Endothelial cell of umbilical vein (primary cell): Measurements from ENCODE around the gene KLHL17. TPM values are rescaled to one million over a fixed set of nuclear protein-coding genes. Genes with fewer than 3 reads are reported as not detected.

Experiments
- BruUV-seq: library from RNA; stranded (reverse); fragments of 400-500 nt; replicated peaks from 2 replicates; lab custom pipeline; 2021; lab: Mats Ljungman, UMichigan
- CTCF ChIA-PET: fragments of 300-600, 350-600 bp; sonication (Branson Sonifier 250); formaldehyde crosslinking; loops from one replicate; lab custom pipeline; 2021; ENCODE audit warnings: antibody characterized with exemption, inconsistent platforms; lab: Charles Lee
- POLR2A ChIA-PET: fragments of 300-600, 350-600 bp; sonication (Branson Sonifier 250); formaldehyde crosslinking; loops from one replicate; lab custom pipeline; 2021; ENCODE audit warnings: antibody characterized with exemption, inconsistent platforms; lab: Charles Lee
- DNase-seq: peaks from one replicate; pipeline ENCODE4 v3.0.0-alpha.2; 2011; ENCODE audit warnings: low read depth, low spot score
- FAIRE-seq: peaks from 2 replicates; lab custom pipeline; 2011; peaks lifted over from hg19 to GRCh38; lab: Jason Lieb, UNC
- H2AFZ ChIP-seq: 2 replicates; pipeline ENCODE4 v1.6.0; 2012; ENCODE audit warnings: low read depth, low read length, control low read depth, inconsistent platforms
- H3K27ac ChIP-seq: 2 replicates; pipeline ENCODE4 v1.5.1; 2011; ENCODE audit warnings: low read depth, mild to moderate bottlenecking, control low read depth, low read length, moderate library complexity; ENCODE audit not compliant: insufficient read depth
- H3K27me3 ChIP-seq, 2 experiments: 2 replicates each; pipeline versions ENCODE4 v1.6.0 to v1.6.1; 2011; ENCODE audit warnings: low read length in 2 of 2, mixed read lengths in 1 of 2; ENCODE audit not compliant: control insufficient read depth in 2 of 2, insufficient read depth in 2 of 2
- H3K36me3 ChIP-seq, 2 experiments: 2 replicates in 1 of 2; 3 replicates in 1 of 2; pipeline ENCODE4 v1.5.1; 2011; ENCODE audit warnings: low read length in 2 of 2, mild to moderate bottlenecking in 1 of 2, moderate library complexity in 1 of 2; ENCODE audit not compliant: control insufficient read depth in 2 of 2, insufficient read depth in 2 of 2; ENCODE audit errors: extremely low read depth in 1 of 2
- H3K4me1 ChIP-seq: 3 replicates; pipeline ENCODE4 v1.5.1; 2011; ENCODE audit warnings: mild to moderate bottlenecking, low read length; ENCODE audit not compliant: control insufficient read depth, insufficient read depth; ENCODE audit errors: extremely low read depth
- H3K4me2 ChIP-seq: 2 replicates; pipeline ENCODE4 v1.6.1; 2011; ENCODE audit warnings: low read length, control low read depth, mixed read lengths; ENCODE audit not compliant: insufficient read depth
- H3K4me3 ChIP-seq, 3 experiments: fragments of 200-600 bp in 1 of 3; sonication (generic), shearing (Covaris generic) in 1 of 3; replicated peaks in 1 of 3; 2 replicates each; pipeline ENCODE4 v1.5.1; 2011 to 2016; ENCODE audit warnings: control low read depth in 3 of 3, low read length in 3 of 3, mild to moderate bottlenecking in 2 of 3, inconsistent platforms in 1 of 3, low read depth in 1 of 3, moderate library complexity in 1 of 3; ENCODE audit not compliant: insufficient read depth in 1 of 3
- H3K79me2 ChIP-seq: 2 replicates; pipeline ENCODE4 v1.6.0; 2012; ENCODE audit warnings: low read length, inconsistent platforms; ENCODE audit not compliant: control insufficient read depth, insufficient read depth
- H3K9ac ChIP-seq: replicated peaks from 2 replicates; pipeline ENCODE3; 2011; ENCODE audit warnings: low read length, control low read depth; ENCODE audit not compliant: insufficient read depth; ENCODE audit errors: extremely low read depth
- H3K9me1 ChIP-seq: replicated peaks from 3 replicates; pipeline ENCODE4 v1.6.0; 2011; ENCODE audit warnings: mild to moderate bottlenecking, low read length; ENCODE audit not compliant: control insufficient read depth, insufficient read depth; ENCODE audit errors: extremely low read depth
- H3K9me3 ChIP-seq: replicated peaks from 2 replicates; pipeline ENCODE4 v1.5.1; 2012; ENCODE audit warnings: low read length, inconsistent platforms; ENCODE audit not compliant: control insufficient read depth, insufficient read depth
- H4K20me1 ChIP-seq: replicated peaks from 2 replicates; pipeline ENCODE3; 2011; ENCODE audit warnings: mild to moderate bottlenecking, low read length; ENCODE audit not compliant: control insufficient read depth, insufficient read depth; ENCODE audit errors: extremely low read depth
- CTCF ChIP-seq, 2 donors: IDR thresholded peaks; 1 replicate in 1 of 2; 2 replicates in 1 of 2; pipeline ENCODE4 v1.5.1; 2011; ENCODE audit warnings: low read length in 2 of 2, mild to moderate bottlenecking in 2 of 2, moderate library complexity in 2 of 2, control low read depth in 1 of 2, inconsistent platforms in 1 of 2, low read depth in 1 of 2; ENCODE audit not compliant: insufficient read depth in 1 of 2; ENCODE audit errors: extremely low read depth in 1 of 2
- EZH2 ChIP-seq: IDR thresholded peaks from 2 replicates; pipeline ENCODE4 v1.6.1; 2012; ENCODE audit warnings: borderline replicate concordance, low read depth, mild to moderate bottlenecking, moderate library complexity, low read length, inconsistent platforms; ENCODE audit not compliant: severe bottlenecking
- FOS ChIP-seq: IDR thresholded peaks from 2 replicates; pipeline ENCODE4 v1.6.1; 2011; ENCODE audit warnings: mild to moderate bottlenecking, low read length, moderate library complexity, borderline replicate concordance; ENCODE audit not compliant: insufficient read depth
- GATA2 ChIP-seq: IDR thresholded peaks from 2 replicates; pipeline ENCODE4 v1.7.0; 2011; ENCODE audit warnings: low read depth, mild to moderate bottlenecking, moderate library complexity, mixed read lengths, low read length; ENCODE audit not compliant: insufficient read length, insufficient read depth
- JUN ChIP-seq: IDR thresholded peaks from 2 replicates; pipeline ENCODE4 v1.6.1; 2011; ENCODE audit warnings: borderline replicate concordance, low read depth; ENCODE audit not compliant: insufficient read length, insufficient read depth
- MAX ChIP-seq: IDR thresholded peaks from 2 replicates; pipeline ENCODE4 v1.6.1; 2011; ENCODE audit not compliant: insufficient read depth, insufficient read length
- MYC ChIP-seq: IDR thresholded peaks from one replicate; pipeline ENCODE4 v1.6.1; 2011; ENCODE audit warnings: mild to moderate bottlenecking, low read depth, low read length
- POLR2A ChIP-seq: IDR thresholded peaks from 2 replicates; pipeline ENCODE4 v1.6.1; 2012; ENCODE audit warnings: low read depth, mild to moderate bottlenecking, control low read depth, low read length
- POLR2AphosphoS5 ChIP-seq: IDR thresholded peaks from 2 replicates; pipeline ENCODE4 v1.6.1; 2012; ENCODE audit warnings: low read depth, mild to moderate bottlenecking, control low read depth, low read length, moderate library complexity; ENCODE audit not compliant: insufficient read depth
- dilution Hi-C: fragments of 300-500 bp; cut with MboI; formaldehyde crosslinking; loops from one replicate; pipeline ENCODE4 v1.15.0; 2019; ENCODE audit warnings: low sequenced_read_pairs; ENCODE audit not compliant: extremely low pct_ligation_motif_present
- intact Hi-C: fragments of 100-400 bp; cut with micrococcal nuclease; formaldehyde crosslinking; loops from one replicate; pipeline ENCODE4 v1.10.0; 2022
- polyA plus RNA-seq, 4 experiments: library from polyadenylated mRNA; depleted of rRNA in 3 of 4; stranded (reverse) in 3 of 4; unstranded in 1 of 4; fragments of >200 nt; gene quantifications; 2 replicates each; pipeline versions ENCODE4 v1.2.1 to v1.2.3, GENCODE V29; 2011 to 2012; ENCODE audit warnings: missing spikeins in 1 of 4
- total RNA-seq: library from RNA; stranded (reverse); gene quantifications from 2 replicates; pipeline ENCODE4 v1.2.3, GENCODE V29; 2021

KLHL17 gene
- total and polyA plus RNA-seq, 2 donors (not counting 3 experiments of a cell fraction or from before 2014, with no cell fraction given), result 27.0 to 30.1 TPM

- intact Hi-C loops (no loop called here), dilution Hi-C loops (no loop called here)
- H3K9me3 ChIP-seq, result no peaks in the 10 kb centered on the region
- no peaks in the 10 kb centered on the region for H3K79me2 ChIP-seq
- FAIRE-seq, result no peak
- H3K36me3 ChIP-seq, result no peaks in the 10 kb centered on the region
- CTCF ChIA-PET, result interaction anchor here (1.0 to 5.1 kb wide), 5 partner anchors 14 to 310 kb away, joined by 3 to 77 read pairs (median 4); no protein-coding TSS in a partner anchor
- TF ChIP-seq FOS (no peak), EZH2 (no peak)
- H3K4me1 ChIP-seq, result no peaks in the 10 kb centered on the region
- H3K9me1 ChIP-seq, result no peaks in the 10 kb centered on the region
- BruUV-seq, result no TSS peak
- DNase-seq, result no peak
- no peaks in the 10 kb centered on the region for H4K20me1 ChIP-seq
- no peak overlapping the region for H3K9ac ChIP-seq
- no peak overlapping the region for H3K4me2 ChIP-seq
- peaks cover 0 to 2% of the 10 kb centered on the region in 2 experiments for H3K27me3 ChIP-seq
- POLR2A ChIA-PET, result no interaction called here
- H2AFZ ChIP-seq, result no peak overlapping the region
- no peak overlapping the region for H3K4me3 ChIP-seq
- H3K27ac ChIP-seq, result no peak overlapping the region
Observed at GRCh38 chr1:980602-981395, 20.4 kb downstream of the KLHL17 start.

- POLR2A ChIA-PET, result no interaction called here
- no peak for FAIRE-seq
Observed at GRCh38 chr1:981491-981954, 21.1 kb downstream of the KLHL17 start.

More at GRCh38 chr1:981491-981954, 21.1 kb downstream of the KLHL17 start:
- dilution Hi-C loops, result no loop called here
- CTCF ChIA-PET, result interaction anchor here (1.0 to 5.1 kb wide), 6 partner anchors 15 to 310 kb away, joined by 3 to 77 read pairs (median 6); partner anchors contain the start of gene PLEKHN1
- intact Hi-C loops, result no loop called here
- TF ChIP-seq GATA2, result no peak
- TF ChIP-seq JUN, result no peak
- no peak for TF ChIP-seq EZH2
- TF ChIP-seq CTCF (IDR thresholded peaks at IDR 0.05; ENCODE audit: extremely low read depth in 1 of 2, insufficient read depth in 1 of 2, low read depth in 1 of 2, low read length in 2 of 2), result no peak
- no peak for TF ChIP-seq POLR2AphosphoS5
- no peak for TF ChIP-seq FOS
- TF ChIP-seq MAX, result no peak
- TF ChIP-seq MYC, result no peak
- TF ChIP-seq POLR2A, result no peak
- Histone ChIP-seq H3K27ac (no peak overlapping the region), H3K9me3 (no peaks in the 10 kb centered on the region), H3K9ac (no peak overlapping the region), H3K4me1 (no peaks in the 10 kb centered on the region), H2AFZ (no peak overlapping the region), H3K27me3 (peaks cover 0 to 2% of the 10 kb centered on the region in 2 experiments), H3K36me3 (no peaks in the 10 kb centered on the region), H4K20me1 (no peaks in the 10 kb centered on the region), H3K9me1 (no peaks in the 10 kb centered on the region), H3K4me3 (no peak overlapping the region), H3K4me2 (no peak overlapping the region), H3K79me2 (no peaks in the 10 kb centered on the region)
- BruUV-seq, result no TSS peak
- DNase-seq, result no peak
